ENCODE data around the gene CYB5R3.
"Not testable (repeated sequence)": the region's sequence is repeated elsewhere in the genome, so short reads cannot be mapped to it uniquely, and the experiment has no call there.

CYB5R3 gene

DNA sequence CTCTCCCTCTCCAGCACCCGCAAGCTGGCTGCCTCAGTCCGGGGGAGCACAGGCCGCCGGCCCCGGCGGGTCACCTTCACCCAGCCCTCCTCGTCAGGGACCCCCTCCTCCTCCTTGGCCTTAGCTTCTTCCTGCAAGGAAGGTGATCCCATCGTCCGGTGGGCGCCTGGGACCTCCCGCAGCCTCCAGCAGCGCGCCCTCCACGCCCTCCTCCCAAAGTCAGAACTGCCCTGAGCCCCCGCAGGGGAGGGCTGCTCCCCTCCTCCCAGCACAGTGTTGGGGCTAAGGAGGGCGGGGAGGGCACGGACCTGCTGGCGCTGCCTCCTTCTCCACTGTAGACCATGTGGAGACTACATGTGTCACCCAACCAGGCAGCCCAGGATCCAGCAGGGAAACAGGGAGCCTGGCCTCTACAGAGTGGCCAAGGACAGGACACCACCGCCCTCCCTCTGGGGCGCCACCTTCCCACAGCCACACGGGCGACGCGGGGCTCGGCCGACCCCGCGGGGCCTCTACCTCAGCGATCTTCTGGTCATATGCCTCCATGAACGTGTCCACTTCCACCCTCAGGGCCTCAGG, 73.1 kb downstream of the CYB5R3 start:
- not testable (repeated sequence) for DNase-seq (ENCODE audit: low read depth in 1 of 2, low spot score in 1 of 2)

DNA sequence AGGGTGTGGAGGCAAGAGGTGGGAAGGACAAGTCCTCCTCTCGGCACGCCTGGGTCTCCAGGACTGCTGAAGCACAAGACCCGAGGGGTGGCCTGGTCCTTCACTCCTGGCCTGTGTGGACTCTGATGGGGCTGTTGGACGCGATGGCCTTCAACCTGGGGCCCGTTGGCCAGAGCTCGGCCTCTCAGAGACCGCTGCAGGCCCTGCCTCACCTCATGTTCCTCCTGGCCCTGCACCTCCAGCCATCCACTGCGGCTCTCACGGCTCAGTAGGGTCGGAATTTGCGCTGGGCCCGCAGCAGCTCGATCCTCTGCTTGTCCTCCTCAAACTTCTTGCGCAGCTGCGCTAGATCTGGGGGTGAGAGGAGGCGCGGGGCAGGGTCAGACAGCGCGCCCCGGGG, 74.7 kb downstream of the CYB5R3 start:
- not testable (repeated sequence) for DNase-seq (ENCODE audit: low read depth in 1 of 2, low spot score in 1 of 2)

DNA sequence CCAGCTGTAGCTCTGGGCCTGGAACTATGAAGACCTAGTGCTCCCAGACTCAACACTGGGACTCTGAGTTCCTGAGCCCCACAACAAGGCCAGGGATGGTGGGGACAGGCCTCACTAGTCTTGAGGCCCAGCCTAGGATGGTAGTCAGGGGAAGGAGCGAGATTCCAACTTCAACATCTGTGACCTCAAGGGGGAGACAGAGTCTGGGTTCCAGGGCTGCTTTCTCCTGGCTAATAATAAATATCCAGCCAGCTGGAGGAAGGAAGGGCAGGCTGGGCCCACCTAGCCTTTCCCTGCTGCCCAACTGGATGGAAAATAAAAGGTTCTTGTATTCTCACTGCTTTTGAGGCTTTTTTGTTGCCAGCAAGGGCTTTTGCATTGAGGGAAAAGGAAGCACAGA, 75.1 kb downstream of the CYB5R3 start:
- DNase-seq (ENCODE audit: low read depth in 1 of 2, low spot score in 1 of 2) = not testable (repeated sequence)

DNA sequence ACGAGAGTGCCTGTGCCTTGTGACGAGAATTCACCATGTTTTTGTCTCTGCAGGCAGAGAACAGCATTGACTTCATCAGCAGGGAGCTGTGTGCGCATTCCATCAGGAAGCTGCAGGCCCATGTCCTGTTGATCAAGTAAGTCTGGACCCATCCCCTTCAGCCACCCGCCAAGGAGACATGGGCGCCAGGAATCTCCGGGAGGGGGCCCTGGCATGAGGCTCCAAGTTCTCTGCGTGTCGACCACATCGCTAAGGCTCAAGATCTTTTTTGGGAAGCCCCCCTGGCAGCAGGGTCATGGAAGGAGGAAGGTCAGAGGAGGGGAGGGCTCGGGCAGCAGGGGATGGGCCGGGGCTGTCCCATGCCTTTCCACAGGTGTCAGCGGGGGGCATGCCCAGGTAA, 78.1 kb downstream of the CYB5R3 start:
- DNase-seq (ENCODE audit: low read depth in 1 of 2, low spot score in 1 of 2) = not testable (repeated sequence)

DNA sequence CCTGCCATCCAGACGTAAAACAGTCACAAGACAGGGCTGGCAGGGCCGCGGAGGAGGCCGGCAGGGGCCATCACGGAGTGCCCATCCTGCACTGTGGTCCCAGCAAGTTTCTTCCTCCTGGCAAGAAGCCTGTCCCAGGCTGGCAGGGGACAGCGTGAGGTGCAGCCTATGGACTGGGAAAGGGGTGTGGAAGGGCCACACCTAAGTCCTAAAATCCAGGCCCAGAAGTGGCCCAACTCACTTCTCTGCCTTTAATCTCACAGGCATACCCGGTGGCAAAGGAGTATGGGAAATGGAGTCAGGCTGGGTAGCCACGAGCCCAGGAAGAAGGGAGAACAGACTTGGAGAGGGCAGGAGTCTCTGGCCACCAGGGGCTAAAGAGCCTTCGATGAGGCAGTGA, 78.6 kb downstream of the CYB5R3 start:
- not testable (repeated sequence) for DNase-seq (ENCODE audit: low read depth in 1 of 2, low spot score in 1 of 2)

DNA sequence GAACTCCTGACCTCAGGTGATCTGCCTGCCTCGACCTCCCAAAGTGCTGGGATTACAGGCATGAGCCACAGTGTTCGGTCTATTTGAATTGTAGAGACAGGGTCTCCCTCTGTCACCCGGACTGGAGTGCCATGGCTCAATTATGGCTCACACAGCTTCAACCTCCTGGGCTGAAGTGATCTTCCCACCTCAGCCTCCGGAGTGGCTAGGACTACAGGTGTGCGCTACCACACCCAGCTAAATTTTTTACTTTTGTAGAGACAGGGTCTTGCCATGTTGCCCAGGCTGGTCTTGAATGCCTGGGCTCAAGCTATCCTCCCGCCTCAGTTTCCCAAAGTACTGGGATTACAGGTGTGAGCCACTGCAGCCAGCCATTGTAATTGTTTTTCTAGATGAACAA, 81.2 kb downstream of the CYB5R3 start:
- not testable (repeated sequence) for DNase-seq (ENCODE audit: low read depth in 1 of 2, low spot score in 1 of 2)

Measured in activated T-helper 1 cell treated with anti-CD3 and anti-CD28 coated beads, Interleukin-2, amount 50 U/mL, for 16 hours (primary cell).